Measurements from ENCODE around the gene STAT1. TPM values are rescaled to one million over a fixed set of nuclear protein-coding genes. Genes with fewer than 3 reads are reported as not detected.

STAT1 gene
- polyA plus RNA-seq, 1 donor from 2014 or later: 4.9 TPM

GRCh38 chr2:190950566-190950991 lies 63.4 kb downstream of the STAT1 start:
- H3K9me3 ChIP-seq (ENCODE audit: low read length): no peaks in the 10 kb centered on the region
- H2AFZ ChIP-seq (ENCODE audit: low read depth, low read length): no peak overlapping the region
- no peaks in the 10 kb centered on the region for H3K27me3 ChIP-seq (ENCODE audit: insufficient read depth, low read depth, low read length)
- TF ChIP-seq CTCF (IDR thresholded peaks at IDR 0.05; ENCODE audit: poor library complexity, severe bottlenecking) (no peak), EZH2 (IDR thresholded peaks at IDR 0.05; ENCODE audit: borderline replicate concordance, insufficient read depth, low read length, poor library complexity, severe bottlenecking) (no peak), SMC3 (conservative IDR thresholded peaks at IDR 0.05; ENCODE audit: poor library complexity) (no peak), RAD21 (conservative IDR thresholded peaks at IDR 0.05) (no peak), TAF1 (IDR thresholded peaks at IDR 0.05; ENCODE audit: low read depth) (no peak), EP300 (conservative IDR thresholded peaks at IDR 0.05; ENCODE audit: poor library complexity, severe bottlenecking) (no peak), POLR2AphosphoS5 (IDR thresholded peaks at IDR 0.05) (no peak), REST (IDR thresholded peaks at IDR 0.05; ENCODE audit: borderline replicate concordance) (no peak), MXI1 (conservative IDR thresholded peaks at IDR 0.05; ENCODE audit: poor library complexity, severe bottlenecking) (no peak)
- H3K4me3 ChIP-seq (ENCODE audit: low read length): no peak overlapping the region
- no peak overlapping the region for H3K9ac ChIP-seq (ENCODE audit: low read length)
- H3K27ac ChIP-seq (ENCODE audit: low read length): no peak overlapping the region
- no peaks in the 10 kb centered on the region for H3K36me3 ChIP-seq (ENCODE audit: insufficient read depth, low read length)
- no peaks in the 10 kb centered on the region for H3K9me2 ChIP-seq (ENCODE audit: insufficient read depth, low read length)
- H4K20me1 ChIP-seq (ENCODE audit: insufficient read depth): no peaks in the 10 kb centered on the region
- H3K79me2 ChIP-seq (replicated peaks; ENCODE audit: insufficient read depth, low read length): no peaks in the 10 kb centered on the region
- H3K4me2 ChIP-seq (ENCODE audit: low read length): no peak overlapping the region
- H3F3A ChIP-seq (ENCODE audit: insufficient read depth, low read length, poor library complexity, severe bottlenecking): no peaks in the 10 kb centered on the region

GRCh38 chr2:190948671-190949070 lies 65.3 kb downstream of the STAT1 start:
- H3K4me3 ChIP-seq (ENCODE audit: low read length): no peak overlapping the region
- TF ChIP-seq MXI1 (conservative IDR thresholded peaks at IDR 0.05; ENCODE audit: poor library complexity, severe bottlenecking): no peak
- no peak for TF ChIP-seq REST (IDR thresholded peaks at IDR 0.05; ENCODE audit: borderline replicate concordance)
- TF ChIP-seq TAF1 (IDR thresholded peaks at IDR 0.05; ENCODE audit: low read depth): no peak
- TF ChIP-seq EZH2 (IDR thresholded peaks at IDR 0.05; ENCODE audit: borderline replicate concordance, insufficient read depth, low read length, poor library complexity, severe bottlenecking): no peak
- no peak for TF ChIP-seq POLR2AphosphoS5 (IDR thresholded peaks at IDR 0.05)
- TF ChIP-seq CTCF (IDR thresholded peaks at IDR 0.05; ENCODE audit: poor library complexity, severe bottlenecking): no peak
- TF ChIP-seq RAD21 (conservative IDR thresholded peaks at IDR 0.05): no peak
- TF ChIP-seq EP300 (conservative IDR thresholded peaks at IDR 0.05; ENCODE audit: poor library complexity, severe bottlenecking): no peak
- no peak for TF ChIP-seq SMC3 (conservative IDR thresholded peaks at IDR 0.05; ENCODE audit: poor library complexity)
- H3K79me2 ChIP-seq (replicated peaks; ENCODE audit: insufficient read depth, low read length): no peaks in the 10 kb centered on the region
- H3F3A ChIP-seq (ENCODE audit: insufficient read depth, low read length, poor library complexity, severe bottlenecking): no peaks in the 10 kb centered on the region
- no peaks in the 10 kb centered on the region for H3K36me3 ChIP-seq (ENCODE audit: insufficient read depth, low read length)
- H3K27ac ChIP-seq (ENCODE audit: low read length): no peak overlapping the region
- no peaks in the 10 kb centered on the region for H3K9me3 ChIP-seq (ENCODE audit: low read length)
- no peaks in the 10 kb centered on the region for H4K20me1 ChIP-seq (ENCODE audit: insufficient read depth)
- H3K9me2 ChIP-seq (ENCODE audit: insufficient read depth, low read length): no peaks in the 10 kb centered on the region
- no peak overlapping the region for H3K9ac ChIP-seq (ENCODE audit: low read length)
- H2AFZ ChIP-seq (ENCODE audit: low read depth, low read length): no peak overlapping the region
- H3K4me2 ChIP-seq (ENCODE audit: low read length): no peak overlapping the region
- H3K27me3 ChIP-seq (ENCODE audit: insufficient read depth, low read depth, low read length): no peaks in the 10 kb centered on the region

Data from neural cell (in vitro differentiated cells).